Stimulated activated CD4-positive, alpha-beta T cell treated with anti-CD3 and anti-CD28 coated beads, Interleukin-4, amount 100 ng/mL, for 1 hour (primary cell): ENCODE measurements around the gene TAF1B.

Experiments
- DNase-seq: peaks from one replicate; pipeline ENCODE4 v3.0.0-alpha.2; 2020

The TAF1B gene

DNA sequence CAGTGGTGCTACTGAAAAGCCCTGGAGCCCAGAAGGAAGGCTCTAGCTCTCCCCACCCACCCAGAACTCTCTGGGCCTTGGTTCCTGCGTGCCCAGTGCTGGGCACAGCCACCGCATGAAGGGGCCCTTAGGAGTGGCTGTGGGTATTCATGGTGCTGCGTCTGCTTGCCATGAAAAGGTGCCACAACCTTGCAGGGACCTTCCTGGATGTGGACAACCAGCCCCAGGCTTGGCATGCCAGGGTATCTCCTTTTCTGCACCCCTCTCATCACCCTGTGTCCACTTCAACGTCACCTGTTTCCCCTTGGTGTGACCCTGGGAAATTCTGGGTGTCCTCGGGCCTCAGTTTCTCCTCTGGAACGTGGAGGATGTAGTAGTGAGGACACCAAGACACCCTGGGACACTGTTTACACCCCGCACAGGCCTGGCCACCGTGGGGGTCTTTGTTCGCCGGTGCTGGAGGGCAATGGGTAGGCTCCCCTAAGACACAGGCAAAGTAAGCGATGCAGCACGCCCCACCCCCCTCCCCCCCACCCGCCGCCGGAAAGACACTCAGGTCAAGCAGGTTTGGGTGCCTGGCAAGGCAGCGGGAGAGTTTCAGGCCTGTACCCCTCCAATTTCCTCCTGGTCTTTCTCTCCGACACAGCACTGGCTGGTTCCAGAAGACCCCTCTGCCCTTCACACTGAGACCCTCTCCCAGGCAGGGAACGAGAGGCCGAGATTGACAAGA is 34.8 kb upstream of the TAF1B start:
- no peak for DNase-seq

DNA sequence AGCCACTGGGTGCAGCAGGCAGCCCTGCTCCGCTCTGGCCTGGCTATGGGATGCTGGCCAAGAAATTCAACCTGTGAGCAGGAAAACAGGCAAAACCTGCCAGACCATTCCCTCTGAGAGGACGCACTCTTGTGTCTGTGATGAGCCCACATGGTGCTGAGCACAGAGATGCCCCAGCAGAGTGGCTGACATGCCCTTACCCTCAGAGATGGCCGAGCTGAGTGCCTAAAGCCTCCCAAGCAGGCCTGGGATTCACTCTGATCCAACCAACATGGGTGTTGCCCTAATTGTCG is 34.3 kb upstream of the TAF1B start:
- DNase-seq, result no peak

DNA sequence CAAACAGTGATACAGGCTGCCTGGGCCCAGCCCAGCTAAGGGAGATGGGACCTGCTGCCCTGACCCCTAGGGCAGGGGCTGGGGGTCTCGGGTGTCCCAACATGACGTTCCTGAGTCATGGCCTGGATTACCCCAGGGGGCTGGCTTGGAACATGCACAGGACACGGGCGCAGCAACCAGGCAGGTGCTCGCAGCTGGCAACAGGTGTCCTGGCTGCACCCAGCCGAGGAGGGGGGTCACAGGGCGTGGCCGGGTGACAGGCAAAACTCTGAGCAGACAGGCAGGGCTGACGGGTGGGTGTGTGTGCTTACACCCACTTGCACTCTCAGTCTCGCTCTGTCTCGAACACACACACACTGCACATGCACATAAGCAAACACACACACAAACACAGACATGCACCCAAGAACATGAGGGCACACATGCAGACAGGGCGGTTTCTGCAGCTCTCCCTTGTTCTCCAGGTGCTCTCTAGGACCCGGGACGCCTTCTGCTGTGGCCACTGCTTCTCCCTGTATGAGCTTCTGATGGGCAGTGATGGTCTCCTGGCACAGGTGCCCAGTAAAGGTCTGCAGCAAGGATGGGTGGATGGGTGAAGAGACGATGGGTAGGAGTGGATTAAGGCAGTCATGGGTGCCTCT is 33.7 kb upstream of the TAF1B start:
- no peak for DNase-seq

DNA sequence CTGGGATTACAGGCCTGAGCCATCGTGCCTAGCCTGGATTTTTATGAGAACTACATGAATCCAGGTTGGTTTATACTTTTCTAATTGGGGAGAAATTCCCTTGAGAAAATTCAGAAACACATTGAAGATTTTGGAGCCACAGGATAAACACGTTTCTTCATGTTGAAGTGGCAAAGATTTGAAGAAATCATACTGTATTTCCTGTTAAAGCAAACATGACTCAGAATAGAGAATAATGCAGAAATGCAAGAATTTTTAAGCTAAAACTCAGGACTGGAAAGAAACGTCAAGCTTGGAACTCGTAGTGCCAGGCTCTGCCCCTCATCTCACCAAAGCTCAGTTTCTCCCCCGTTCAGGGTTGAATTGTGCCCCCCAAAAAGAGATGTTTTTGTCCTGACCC is 32.1 kb upstream of the TAF1B start:
- DNase-seq, result no peak

DNA sequence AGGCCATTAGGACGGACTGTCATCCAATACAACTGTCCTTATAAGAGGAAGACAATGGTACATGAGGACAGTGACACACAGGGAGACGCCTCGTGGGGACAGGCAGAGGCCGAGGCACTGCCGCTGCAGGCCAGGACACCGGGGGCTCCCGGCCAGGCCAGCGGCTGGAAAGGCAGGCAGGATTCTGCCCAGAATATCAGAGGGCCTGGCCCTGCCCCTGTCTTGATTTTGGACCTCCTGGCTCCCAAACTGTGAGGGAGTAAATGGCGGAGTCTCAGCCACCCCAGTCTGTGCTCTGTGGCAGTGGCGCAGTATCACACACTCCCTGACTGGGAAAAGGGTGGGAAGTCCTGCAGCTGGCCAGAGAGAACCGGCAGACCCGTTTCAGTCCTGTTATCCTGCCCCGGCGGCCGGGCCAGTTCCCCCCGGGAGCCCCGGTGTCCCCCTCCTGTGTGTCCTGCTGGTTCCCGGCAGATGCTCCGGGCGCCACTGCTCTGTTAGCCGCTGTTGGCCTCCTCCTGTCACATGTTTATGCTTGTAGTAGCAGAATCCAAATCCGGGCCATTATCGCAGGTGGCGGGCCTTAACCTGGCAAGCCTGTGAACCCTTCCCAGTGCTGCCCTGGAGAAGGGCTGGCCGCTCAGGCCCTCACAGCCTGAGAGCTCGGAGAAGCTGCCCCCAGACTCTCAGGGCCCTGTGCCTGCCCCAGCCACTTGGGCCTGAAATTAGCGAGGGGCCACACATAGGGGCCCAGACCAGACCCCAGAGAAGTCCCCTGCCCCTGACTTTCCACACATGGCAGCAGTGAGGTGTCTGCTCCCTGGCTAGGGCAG is 31.4 kb upstream of the TAF1B start:
- no peak for DNase-seq

DNA sequence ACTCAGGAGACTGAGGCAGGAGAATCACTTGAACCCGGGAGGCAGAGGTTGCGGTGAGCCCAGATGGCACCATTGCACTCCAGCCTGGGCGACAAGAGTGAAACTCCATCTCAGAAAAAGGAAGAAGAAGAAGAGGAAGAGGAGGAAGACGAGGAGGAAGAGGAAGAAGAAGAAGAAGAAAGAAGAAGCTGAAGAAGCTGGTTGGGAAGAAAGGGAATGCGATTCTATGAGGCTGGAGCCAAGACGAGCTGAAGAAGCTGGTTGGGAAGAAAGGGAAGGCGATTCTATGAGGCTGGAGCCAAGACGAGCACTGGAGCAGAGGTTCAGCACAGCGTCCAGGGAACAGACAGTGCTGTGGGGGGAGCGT is 30.3 kb upstream of the TAF1B start:
- no peak for DNase-seq

DNA sequence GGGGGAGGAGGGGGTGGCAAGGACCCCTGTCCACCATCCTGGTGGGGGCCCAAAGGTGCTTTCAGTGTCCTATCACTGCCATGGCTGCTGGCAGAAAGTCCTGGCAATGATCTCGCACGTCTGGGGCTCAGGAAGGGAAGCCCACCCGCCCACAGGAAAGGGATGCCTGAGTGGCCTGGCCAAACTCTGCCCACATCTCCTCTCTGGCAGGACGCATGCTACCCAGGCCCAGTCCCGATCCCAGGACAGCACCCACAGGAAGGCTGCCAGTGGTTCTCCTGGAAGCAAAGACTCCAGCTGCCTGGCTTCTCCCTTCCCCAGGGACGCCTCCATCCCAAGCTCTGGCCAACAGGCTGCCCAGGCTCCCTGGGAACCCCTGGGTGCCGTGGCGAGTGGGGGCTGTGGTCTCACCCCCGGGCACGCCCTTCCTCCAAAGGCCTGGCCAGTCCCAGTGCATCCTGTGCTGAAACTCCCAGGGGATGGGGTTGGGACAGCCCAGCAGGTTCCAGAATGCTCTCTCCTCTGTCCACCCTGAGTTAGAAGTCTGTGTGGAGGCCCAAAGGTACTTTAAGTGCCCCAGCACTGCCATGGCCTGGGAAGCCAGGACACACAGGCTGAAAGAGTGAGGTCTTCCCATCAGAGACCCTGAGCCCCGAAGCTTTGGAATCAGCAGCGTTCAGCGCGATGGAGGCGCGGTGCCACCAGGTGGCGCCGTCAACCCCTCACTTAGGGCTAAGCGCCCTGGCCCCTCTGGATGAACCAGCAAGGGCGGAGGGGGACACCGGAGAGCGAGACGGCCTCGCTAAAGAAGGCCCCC is 29.8 kb upstream of the TAF1B start:
- DNase-seq, result peak; percentile 75

DNA sequence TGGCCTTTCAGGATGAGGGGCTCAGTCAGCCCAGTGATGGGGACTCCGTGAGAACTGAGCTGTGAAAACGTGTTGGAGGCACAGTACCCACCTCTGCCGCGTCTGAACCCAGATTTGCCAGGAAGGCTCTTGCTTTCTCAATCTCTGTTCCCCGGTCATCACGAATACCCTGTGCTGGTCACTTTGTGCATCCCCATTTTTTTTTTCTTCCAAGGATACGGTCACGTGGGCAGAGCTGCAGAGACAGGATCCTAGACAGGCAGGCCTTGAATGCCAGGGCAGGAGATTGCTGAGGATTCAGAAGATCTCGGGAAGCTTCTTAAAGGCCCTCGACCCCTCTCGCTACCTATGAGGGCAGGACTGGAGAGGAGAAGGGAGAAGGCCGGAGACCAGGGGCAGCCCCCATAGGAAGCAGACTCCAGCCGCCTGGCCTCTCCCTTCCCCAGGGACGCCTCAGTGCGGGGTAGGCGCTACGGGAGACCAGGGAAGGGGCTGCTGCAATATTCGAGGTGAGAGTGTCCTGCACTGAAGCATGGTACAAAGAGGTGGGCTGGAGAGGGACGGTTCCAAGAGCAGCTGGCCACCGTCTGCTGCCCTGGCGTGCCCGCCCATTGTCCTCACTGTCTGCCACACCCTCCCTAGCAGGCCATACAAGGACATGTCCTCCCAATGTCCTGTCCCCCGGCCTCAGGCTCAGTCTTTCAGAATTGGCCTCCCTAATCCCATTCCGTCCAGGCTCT is 29.0 kb upstream of the TAF1B start:
- no peak for DNase-seq

DNA sequence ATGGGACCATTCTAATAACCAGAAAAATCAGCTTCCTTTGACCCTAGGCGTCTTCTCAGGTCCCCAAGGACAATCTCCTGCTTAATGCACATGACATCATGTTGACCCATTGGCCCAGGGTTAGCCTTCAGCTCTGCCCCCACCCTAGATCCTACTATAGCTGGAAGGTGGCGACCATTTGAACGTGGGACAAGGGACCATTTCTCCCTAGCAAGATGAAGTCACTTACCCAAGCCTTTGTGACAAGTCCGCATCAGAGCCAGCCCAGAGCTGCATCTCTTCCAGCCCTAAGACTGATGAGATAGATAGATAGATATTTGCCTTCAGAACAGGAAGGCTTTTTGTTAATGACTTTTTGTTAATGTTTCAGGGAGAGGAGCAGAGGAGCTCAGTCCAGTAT is 28.2 kb upstream of the TAF1B start:
- DNase-seq, result no peak

DNA sequence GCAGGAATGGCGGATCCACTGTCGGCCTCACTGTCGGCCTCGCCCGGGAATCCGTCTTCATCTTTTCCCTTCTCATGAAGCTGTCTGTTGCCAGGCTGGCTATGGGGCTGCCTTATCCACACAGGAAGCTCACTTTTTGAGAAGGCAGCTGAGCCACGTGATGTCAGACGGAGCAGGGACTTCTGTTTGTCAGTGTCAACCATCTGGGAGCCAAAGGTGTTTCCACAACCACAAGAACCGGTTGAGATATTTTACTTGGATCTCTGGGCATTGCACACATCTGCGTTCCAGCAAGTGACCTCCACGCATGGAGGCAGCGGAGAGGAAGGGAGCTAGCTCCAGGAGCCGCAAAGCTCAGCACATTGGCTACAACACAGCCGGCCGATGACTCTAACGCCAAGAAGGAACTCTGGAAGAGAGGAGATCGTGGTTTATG is 27.4 kb upstream of the TAF1B start:
- no peak for DNase-seq

DNA sequence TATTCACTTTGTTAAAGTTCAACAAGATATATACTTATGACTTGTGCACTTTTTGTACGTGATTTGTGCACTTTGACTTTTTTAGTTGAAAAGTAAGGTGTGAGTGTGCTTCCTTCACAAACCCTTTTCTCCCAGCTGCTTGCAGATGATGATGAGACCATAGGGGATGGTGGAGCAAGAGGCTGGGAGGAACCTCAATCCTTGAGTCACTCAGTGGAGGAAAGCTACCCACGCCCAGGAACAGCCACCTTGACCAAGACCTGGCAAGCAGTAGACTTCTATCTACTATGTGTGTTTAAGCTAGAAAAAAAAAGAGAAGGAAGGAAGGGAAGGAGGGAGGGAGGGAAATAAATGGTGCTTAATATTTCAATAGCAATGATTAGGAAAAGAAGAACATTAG is 25.2 kb upstream of the TAF1B start:
- DNase-seq, result no peak

DNA sequence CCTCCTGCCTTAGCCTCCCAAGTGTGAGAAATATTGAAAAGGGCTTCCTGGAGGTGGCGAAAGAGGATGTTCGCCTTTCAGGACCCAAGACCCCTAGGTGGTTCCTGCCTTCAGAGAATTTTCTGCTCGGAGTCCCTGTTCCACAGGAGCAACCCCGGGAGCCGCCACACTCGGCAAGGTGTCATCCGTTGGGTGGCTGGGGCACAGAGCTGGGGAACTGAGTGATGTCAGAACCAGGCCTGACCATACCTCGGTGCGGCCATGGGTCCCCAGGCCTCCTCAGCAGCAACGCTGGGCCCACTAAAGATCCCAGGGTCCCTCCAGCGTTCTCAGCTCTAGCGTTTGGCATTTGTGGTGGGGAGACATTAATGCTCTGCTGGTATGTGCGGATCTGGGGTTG is 23.7 kb upstream of the TAF1B start:
- DNase-seq, result no peak

DNA sequence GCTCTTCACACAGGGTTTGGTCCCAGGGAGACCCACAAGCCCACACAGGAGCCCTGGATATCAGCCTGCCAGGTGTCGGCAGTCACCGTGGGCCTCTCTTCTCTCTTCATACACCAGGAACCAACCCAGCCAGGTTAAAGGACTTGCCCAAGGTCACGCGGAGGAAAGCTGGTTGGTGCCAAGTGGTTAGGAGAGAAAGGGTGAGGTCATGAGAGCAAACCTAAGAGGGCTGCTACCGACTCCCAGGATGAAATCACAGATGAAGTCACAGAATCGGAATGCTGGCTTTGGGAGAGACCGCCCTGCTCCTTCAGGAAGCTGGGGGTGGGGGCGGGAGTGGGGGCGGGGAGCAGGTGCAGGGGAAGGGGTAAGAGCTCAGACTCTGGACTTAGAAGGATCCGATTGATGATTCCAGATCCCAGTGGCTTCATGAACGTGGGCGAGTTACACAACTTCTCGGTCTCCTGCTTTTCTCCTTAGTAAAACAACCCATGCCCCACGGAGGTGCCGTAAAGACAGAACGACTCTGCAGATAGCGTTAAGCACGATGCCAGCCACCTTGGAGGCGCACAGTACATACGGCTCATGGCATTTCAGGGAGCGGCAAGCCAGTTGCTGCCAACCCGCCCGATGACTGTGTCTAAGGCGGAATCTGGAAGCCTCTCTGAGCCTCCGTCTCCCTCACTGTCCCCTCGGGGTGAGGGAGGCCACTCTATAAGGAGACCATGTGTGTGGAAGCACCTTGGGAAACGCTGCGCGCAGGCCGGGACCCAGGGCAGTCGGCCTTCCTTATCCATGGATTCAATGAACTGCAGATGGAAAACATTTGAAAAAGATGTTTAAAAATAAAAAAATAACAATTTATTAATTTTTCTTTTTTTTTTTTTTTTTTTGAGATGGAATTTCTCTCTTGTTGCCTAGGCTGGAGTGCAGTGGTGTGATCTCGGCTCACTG is 23.0 kb upstream of the TAF1B start:
- no peak for DNase-seq

DNA sequence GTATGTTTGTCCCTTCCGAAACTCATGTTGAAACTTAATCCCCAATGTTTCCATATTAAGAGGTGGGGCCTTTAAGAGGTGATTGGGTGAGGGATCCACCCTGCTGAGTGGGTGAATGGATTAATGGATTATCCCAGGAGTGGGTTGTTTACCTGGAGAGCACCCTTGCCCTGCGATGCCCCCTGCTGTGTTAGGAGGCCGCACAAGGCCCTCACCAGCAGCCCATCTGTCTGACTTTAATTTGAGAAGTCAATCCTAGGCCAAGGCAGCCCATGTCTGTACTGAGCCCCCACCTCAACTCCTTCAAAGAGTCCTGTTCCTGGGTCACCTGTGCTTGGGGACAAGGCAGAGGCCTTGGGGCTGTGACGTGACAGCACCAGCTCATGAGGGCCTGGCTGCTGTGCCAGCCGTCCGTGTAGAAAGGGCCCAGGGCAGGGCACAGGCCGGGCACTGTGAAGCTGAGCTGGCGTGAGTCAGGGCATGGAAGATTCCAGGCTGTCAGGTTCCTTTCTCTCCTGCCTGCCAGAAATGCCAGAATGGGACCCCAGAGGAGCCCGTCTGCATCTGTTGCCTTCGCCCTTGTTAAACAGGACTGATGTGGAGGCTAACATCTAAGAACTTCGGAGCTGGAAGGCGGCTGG is 21.3 kb upstream of the TAF1B start:
- no peak for DNase-seq

DNA sequence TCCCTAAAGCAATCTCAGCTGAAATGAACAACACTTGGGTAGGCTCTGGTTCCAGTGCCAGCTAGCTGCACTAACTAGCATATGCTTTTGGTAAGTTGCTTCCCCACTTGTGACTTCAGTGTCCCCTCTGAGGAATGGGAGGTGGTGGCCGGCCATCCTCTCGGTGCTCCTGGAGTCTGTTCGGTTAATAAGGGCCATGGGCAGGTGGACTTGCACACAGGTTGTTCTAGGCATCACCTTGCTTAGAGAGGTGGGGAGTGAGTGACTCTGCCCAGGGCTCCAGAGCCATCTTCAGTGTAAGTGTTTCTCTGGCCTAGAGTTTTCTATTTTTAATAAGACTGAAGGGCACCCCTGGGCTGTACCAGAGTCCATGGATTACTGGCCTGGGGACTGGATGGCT is 18.8 kb upstream of the TAF1B start:
- DNase-seq, result no peak

DNA sequence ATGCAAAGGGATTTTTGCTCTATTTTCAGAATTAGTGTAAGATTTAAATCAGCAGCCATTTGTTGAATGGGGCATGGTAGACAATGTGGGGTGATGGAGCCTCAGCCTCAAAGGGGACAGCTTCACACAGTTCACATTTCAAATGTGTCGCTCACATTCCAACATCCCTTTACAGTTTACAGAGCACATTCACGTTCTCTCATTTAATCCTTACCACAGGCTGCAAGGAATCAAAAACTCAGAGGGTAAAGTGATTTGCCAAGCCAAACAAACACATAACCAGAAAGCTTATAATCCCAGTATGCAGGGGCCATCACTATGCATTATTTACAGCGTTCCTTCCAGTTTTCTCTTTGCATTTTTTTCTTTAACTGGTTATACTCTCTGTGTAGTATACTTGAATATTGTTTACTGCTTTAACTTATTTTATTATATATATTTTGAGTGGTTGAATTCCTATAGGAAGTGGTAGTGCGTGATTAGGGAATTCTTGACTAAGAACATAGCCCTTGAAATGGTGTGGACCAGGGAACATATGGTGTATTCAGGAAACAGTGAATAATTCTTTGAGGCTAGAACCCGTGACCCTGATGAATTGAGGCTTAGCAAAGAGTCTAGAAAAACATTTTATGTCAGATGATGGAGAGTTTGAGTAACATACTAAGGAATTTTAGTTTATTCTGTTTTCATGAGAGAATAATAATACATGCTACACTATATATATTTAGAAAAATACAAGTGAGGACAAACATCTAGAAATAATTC is 18.1 kb upstream of the TAF1B start:
- DNase-seq, result no peak

DNA sequence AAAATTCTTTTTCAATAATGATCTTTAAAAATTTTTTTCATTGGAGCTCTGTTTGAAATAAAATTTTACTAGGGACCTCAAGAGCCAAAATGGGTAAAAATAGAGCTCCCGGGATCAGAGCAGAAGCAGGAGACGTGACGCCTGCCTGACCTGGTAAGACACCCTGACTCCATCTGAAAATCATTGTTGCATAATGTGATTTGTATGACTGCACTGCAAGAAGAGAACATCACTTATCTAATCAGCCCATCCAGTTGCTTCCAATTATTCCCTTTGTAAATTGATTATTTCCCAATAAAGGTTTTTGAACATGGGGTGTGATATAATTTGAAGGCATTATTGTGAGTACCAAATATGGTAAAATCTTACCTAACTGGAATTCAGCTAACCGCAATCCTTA is 17.1 kb upstream of the TAF1B start:
- no peak for DNase-seq

DNA sequence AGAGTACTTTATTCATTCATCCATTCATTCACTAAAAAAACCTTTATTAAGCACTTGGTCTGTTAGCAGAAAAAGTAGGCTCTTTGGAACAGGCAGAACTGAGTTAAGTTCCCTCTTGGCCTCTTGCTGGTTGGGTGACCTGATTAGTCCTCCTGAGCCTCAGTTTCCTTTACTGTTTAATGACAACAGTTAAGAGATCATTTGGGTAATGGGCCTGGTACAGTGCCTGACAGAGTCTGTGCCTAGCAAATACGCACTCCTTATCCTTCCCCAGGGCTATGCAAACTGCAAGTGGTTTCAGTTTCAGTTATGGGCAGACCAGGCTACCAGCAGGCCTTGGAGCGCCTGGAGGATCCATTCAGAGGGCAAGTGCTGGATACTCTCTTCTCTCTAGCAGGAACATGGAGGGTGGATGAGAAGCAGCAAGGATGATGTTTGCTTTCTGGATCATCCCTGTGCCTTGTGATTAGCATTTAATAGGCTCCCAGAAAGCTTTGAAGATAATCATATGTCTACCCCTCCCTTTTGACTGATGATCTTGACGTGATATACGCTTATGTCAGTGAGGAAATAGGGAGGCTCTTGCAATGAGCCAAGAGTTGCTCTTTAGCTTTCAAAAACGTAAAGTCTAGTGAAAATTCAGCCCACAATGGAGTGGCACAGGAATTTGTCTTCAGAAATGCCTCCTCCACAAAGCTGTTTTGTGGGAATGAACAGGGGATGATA is 12.4 kb upstream of the TAF1B start:
- no peak for DNase-seq

DNA sequence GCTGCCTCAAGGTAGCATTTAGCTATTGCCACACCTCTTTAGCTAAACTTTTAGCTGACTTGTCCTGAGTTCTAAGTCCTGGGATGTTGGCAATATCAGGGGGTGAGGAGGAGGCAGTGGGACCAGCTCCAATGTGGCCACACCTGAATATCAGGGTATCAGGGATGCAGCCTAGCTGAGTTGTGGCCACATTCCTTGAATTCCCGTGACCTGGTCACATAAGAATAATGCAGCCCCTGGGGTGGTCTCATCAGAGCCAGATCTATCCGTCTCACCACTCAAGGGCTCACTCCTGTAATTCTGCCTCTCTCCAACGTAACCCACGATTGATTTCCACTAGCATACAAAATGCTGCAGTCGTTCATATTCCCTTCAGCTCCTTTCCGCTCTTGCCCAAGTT is 11.6 kb upstream of the TAF1B start:
- no peak for DNase-seq

DNA sequence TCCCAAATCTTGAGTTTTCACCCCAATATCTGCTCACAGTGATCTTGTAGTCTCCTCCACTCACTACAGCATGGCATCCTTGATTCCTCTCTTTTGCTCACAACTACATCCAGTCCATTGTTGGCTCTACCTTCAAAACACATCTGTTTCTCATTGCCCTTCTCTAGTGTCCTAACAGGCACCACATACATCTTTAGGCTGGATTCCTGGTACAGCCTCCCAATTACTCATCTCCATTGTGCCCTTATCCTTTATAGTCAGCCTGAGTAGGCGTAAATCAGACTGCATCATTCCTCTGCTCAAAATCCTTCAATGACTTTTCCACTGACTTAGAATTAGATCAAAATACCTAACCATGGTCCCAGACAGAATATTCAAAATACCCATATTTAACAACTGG is 10.7 kb upstream of the TAF1B start:
- no peak for DNase-seq
